WTC11 (cell line): ENCODE results near the gene RIPK1. TPM values are rescaled to one million over a fixed set of nuclear protein-coding genes. Genes with fewer than 3 reads are reported as not detected.

Experiments
- ATAC-seq: fragments of 200-7000 bp; cut with Tn5 transposase; 2 replicates; pipeline ENCODE4 v1.10.0; 2021; ENCODE audit warnings: mild to moderate bottlenecking, moderate library complexity
- CTCF ChIA-PET: fragments of 300-600 bp; sonication (Branson Sonifier 250); formaldehyde crosslinking; loops from one replicate; lab custom pipeline; 2021; ENCODE audit warnings: antibody characterized with exemption; lab: Charles Lee
- POLR2A ChIA-PET: fragments of 350-600 bp; sonication (Branson Sonifier 250); formaldehyde crosslinking; loops from one replicate; lab custom pipeline; 2021; ENCODE audit warnings: antibody characterized with exemption; lab: Charles Lee
- DNase-seq: peaks from one replicate; pipeline ENCODE4 v3.0.0; 2021; ENCODE audit warnings: low spot score
- H3K27ac Mint-ChIP-seq: 2 replicates; pipeline ENCODE4 v1.8.0; 2021; ENCODE audit warnings: mixed read lengths
- H3K27me3 Mint-ChIP-seq: 2 replicates; pipeline ENCODE4 v1.8.0; 2021; ENCODE audit warnings: low read depth, mild to moderate bottlenecking, moderate library complexity, mixed read lengths
- H3K36me3 Mint-ChIP-seq: 2 replicates; pipeline ENCODE4 v1.8.0; 2021; ENCODE audit warnings: mixed read lengths
- H3K4me1 Mint-ChIP-seq: 2 replicates; pipeline ENCODE4 v1.8.0; 2022; ENCODE audit warnings: mixed read lengths
- H3K4me3 Mint-ChIP-seq: 2 replicates; pipeline ENCODE4 v1.8.0; 2021; ENCODE audit warnings: mild to moderate bottlenecking, moderate library complexity, mixed read lengths
- H3K9me3 Mint-ChIP-seq: 2 replicates; pipeline ENCODE4 v1.8.0; 2021; ENCODE audit warnings: mixed read lengths
- E2F1 ChIP-seq: sonication (generic); formaldehyde crosslinking; IDR thresholded peaks from 2 replicates; pipeline ENCODE4 v1.8.0; 2022; ENCODE audit warnings: mild to moderate bottlenecking, missing genetic modification reagents
- EMX1 ChIP-seq: fragments of 250-450 bp; sonication (Bioruptor Pico); IDR thresholded peaks from 2 replicates; pipeline ENCODE4 v1.8.0; 2021; ENCODE audit warnings: mild to moderate bottlenecking
- ESRRA ChIP-seq: sonication (generic); formaldehyde crosslinking; IDR thresholded peaks from 2 replicates; pipeline ENCODE4 v1.8.1; 2022; ENCODE audit warnings: mild to moderate bottlenecking, missing genetic modification reagents, borderline replicate concordance
- FOXP4 ChIP-seq: sonication (generic); formaldehyde crosslinking; IDR thresholded peaks from 2 replicates; pipeline ENCODE4 v1.8.0; 2022; ENCODE audit warnings: mild to moderate bottlenecking, missing genetic modification reagents
- JUN ChIP-seq: sonication (generic); formaldehyde crosslinking; IDR thresholded peaks from 2 replicates; pipeline ENCODE4 v1.8.0; 2023; ENCODE audit warnings: mild to moderate bottlenecking, missing genetic modification reagents
- OVOL2 ChIP-seq: fragments of 250-450 bp; sonication (Bioruptor Pico); IDR thresholded peaks from 2 replicates; pipeline ENCODE4 v1.9.0; 2021; ENCODE audit warnings: mild to moderate bottlenecking, borderline replicate concordance
- RORB ChIP-seq: fragments of 250-450 bp; sonication (Bioruptor Pico); IDR thresholded peaks from 2 replicates; pipeline ENCODE4 v1.9.0; 2021; ENCODE audit warnings: mild to moderate bottlenecking
- SMAD4 ChIP-seq: sonication (generic); formaldehyde crosslinking; IDR thresholded peaks from 2 replicates; pipeline ENCODE4 v1.8.0; 2022; ENCODE audit warnings: mild to moderate bottlenecking, missing genetic modification reagents
- TCF7 ChIP-seq: sonication (generic); formaldehyde crosslinking; IDR thresholded peaks from 2 replicates; pipeline ENCODE4 v1.8.0; 2022; ENCODE audit warnings: mild to moderate bottlenecking, low read depth, missing genetic modification reagents, moderate library complexity
- USF1 ChIP-seq: sonication (generic); formaldehyde crosslinking; IDR thresholded peaks from 2 replicates; pipeline ENCODE4 v1.8.0; 2022; ENCODE audit warnings: mild to moderate bottlenecking, missing genetic modification reagents
- ZNF219 ChIP-seq: sonication (generic); formaldehyde crosslinking; IDR thresholded peaks from 2 replicates; pipeline ENCODE4 v1.8.0; 2023; ENCODE audit warnings: missing genetic modification reagents, mild to moderate bottlenecking, borderline replicate concordance
- ZNF416 ChIP-seq: fragments of 250-450 bp; sonication (Bioruptor Pico); IDR thresholded peaks from 2 replicates; pipeline ENCODE4 v1.9.0; 2021; ENCODE audit warnings: mild to moderate bottlenecking, inconsistent platforms
- ZNF425 ChIP-seq: fragments of 250-450 bp; sonication (Bioruptor Pico); conservative IDR thresholded peaks from 2 replicates; pipeline ENCODE4 v1.9.0; 2021; ENCODE audit warnings: mild to moderate bottlenecking
- ZNF671 ChIP-seq: fragments of 250-450 bp; sonication (Bioruptor Pico); IDR thresholded peaks from 2 replicates; pipeline ENCODE4 v1.8.0; 2021; ENCODE audit warnings: mild to moderate bottlenecking
- total RNA-seq: library from RNA; stranded (reverse); gene quantifications from 3 replicates; pipeline ENCODE4 v1.2.3, GENCODE V29; 2021
- TF ChIP-seq, protein P1 (sequence below): sonication (generic); formaldehyde crosslinking; IDR thresholded peaks from 2 replicates; pipeline ENCODE4 v1.8.1; 2022; ENCODE audit warnings: low read depth, missing genetic modification reagents, borderline replicate concordance

RIPK1 gene
- total RNA-seq, 1 experiment from 2014 or later, result 8.7 TPM

DNA sequence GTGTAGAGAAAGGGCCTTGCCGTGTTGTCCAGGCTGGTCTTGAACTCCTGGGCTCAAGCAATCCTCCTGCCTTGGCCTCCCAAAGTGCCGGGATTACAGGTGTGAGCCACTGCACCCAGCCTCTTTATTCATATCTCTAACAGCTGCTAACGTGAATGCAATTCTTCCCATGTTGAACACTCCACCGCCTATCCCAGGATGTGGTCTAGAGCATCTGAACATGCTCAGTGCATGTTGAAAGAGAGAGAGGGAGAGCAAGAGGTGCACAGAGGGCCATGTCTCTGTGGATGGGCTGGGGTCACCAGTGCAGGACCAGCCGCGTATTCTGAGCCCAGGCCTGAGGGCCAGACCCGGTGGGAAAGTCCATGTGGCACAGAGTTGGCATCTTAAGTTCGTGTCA is 76.3 kb downstream of the RIPK1 start (continued):
- no peak for TF ChIP-seq TCF7 (CRISPR knock-in tag)
- no peak for TF ChIP-seq SMAD4 (CRISPR knock-in tag)
- TF ChIP-seq EMX1 (CRISPR knock-in tag), result no peak
- TF ChIP-seq, protein P1, sequence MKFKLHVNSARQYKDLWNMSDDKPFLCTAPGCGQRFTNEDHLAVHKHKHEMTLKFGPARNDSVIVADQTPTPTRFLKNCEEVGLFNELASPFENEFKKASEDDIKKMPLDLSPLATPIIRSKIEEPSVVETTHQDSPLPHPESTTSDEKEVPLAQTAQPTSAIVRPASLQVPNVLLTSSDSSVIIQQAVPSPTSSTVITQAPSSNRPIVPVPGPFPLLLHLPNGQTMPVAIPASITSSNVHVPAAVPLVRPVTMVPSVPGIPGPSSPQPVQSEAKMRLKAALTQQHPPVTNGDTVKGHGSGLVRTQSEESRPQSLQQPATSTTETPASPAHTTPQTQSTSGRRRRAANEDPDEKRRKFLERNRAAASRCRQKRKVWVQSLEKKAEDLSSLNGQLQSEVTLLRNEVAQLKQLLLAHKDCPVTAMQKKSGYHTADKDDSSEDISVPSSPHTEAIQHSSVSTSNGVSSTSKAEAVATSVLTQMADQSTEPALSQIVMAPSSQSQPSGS (CRISPR knock-in tag), result no peak
- TF ChIP-seq ZNF219 (CRISPR knock-in tag), result no peak
- no peak for TF ChIP-seq RORB (CRISPR knock-in tag)
- no peak for TF ChIP-seq OVOL2 (CRISPR knock-in tag)
- TF ChIP-seq ZNF425 (CRISPR knock-in tag), result no peak
- TF ChIP-seq JUN (CRISPR knock-in tag), result no peak
- no peak for TF ChIP-seq USF1 (CRISPR knock-in tag)
- TF ChIP-seq, all 79 proteins: peak for 0

- H3K27ac Mint-ChIP-seq, result no peak overlapping the region
- peaks cover 55% of the 10 kb centered on the region for H3K36me3 Mint-ChIP-seq
- H3K9me3 Mint-ChIP-seq, result peaks cover 10% of the 10 kb centered on the region
- no peak for TF ChIP-seq E2F1 (CRISPR knock-in tag)
- peak; percentile 93 for TF ChIP-seq ZNF416 (CRISPR knock-in tag)
- H3K27me3 Mint-ChIP-seq, result no peaks in the 10 kb centered on the region
- ATAC-seq (peak; percentile 29), DNase-seq (no peak)
- H3K4me3 Mint-ChIP-seq, result no peak overlapping the region
- POLR2A ChIA-PET, result interaction anchor here (0.7 kb wide), 1 partner anchor 18 kb away, joined by 3 read pairs; no protein-coding TSS in a partner anchor
- CTCF ChIA-PET, result interaction anchor here (0.6 to 1.8 kb wide), 7 partner anchors 21 to 104 kb away, joined by 3 to 9 read pairs (median 4); no protein-coding TSS in a partner anchor
- H3K4me1 Mint-ChIP-seq, result peaks cover 21% of the 10 kb centered on the region
Measured at GRCh38 chr6:3147914-3148757, 79.8 kb downstream of the RIPK1 start.

GRCh38 chr6:3151691-3152090 is 83.4 kb downstream of the RIPK1 start:
- Mint-ChIP-seq H3K27ac (peak overlapping the region; percentile 2; the same call in 1 of the 2 replicates), H3K9me3 (peaks cover 7% of the 10 kb centered on the region), H3K27me3 (no peaks in the 10 kb centered on the region)
- TF ChIP-seq ESRRA (CRISPR knock-in tag), result no peak
- TF ChIP-seq, all 79 proteins: peak for 0
- ChIA-PET CTCF (no interaction called here), POLR2A (no interaction called here)
- DNase-seq (no peak), ATAC-seq (no peak)
- peaks cover 22% of the 10 kb centered on the region for H3K4me1 Mint-ChIP-seq
- H3K4me3 Mint-ChIP-seq, result no peak overlapping the region
- peaks cover 63% of the 10 kb centered on the region for H3K36me3 Mint-ChIP-seq

- peaks cover 55% of the 10 kb centered on the region for H3K36me3 Mint-ChIP-seq
- POLR2A ChIA-PET, result no interaction called here
Measured at GRCh38 chr6:3152689-3153088, 84.4 kb downstream of the RIPK1 start.

More at GRCh38 chr6:3152689-3153088, 84.4 kb downstream of the RIPK1 start:
- ATAC-seq, result no peak
- TF ChIP-seq ZNF671 (CRISPR knock-in tag), result no peak
- TF ChIP-seq ZNF425 (CRISPR knock-in tag), result no peak
- no peak for TF ChIP-seq FOXP4 (CRISPR knock-in tag)
- H3K9me3 Mint-ChIP-seq, result peaks cover 1% of the 10 kb centered on the region; the same call in 1 of the 2 replicates
- peaks cover 22% of the 10 kb centered on the region for H3K4me1 Mint-ChIP-seq
- no peaks in the 10 kb centered on the region for H3K27me3 Mint-ChIP-seq
- peak overlapping the region; percentile 69; the same call in 1 of the 2 replicates for H3K27ac Mint-ChIP-seq
- no peak for DNase-seq
- no peak overlapping the region for H3K4me3 Mint-ChIP-seq
- CTCF ChIA-PET, result no interaction called here
